ENCODE measurements around the gene MYLK.
"Not testable (repeated sequence)": the region's sequence is repeated elsewhere in the genome, so short reads cannot be mapped to it uniquely, and the experiment has no call there.

The MYLK gene

DNA sequence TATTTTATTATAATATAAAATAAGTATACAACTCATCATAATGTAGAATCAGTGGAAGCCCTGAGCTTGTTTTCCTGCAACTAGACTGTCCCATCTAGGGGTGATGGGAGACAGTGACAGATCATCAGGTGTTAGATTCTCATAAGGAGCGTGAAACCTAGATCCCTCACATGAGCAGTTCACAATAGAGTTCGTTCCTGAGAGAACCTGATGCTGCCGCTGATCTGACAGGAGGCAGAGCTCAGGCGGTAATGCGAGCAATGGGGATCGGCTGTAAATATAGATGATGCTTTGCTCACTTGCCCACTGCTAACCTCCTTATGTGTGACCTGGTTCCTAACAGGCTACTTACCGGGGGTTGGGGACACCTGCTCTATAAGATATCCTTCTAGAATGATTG is 272.5 kb downstream of the MYLK start:
- not testable (repeated sequence) for H3K27ac Mint-ChIP-seq; H3K4me1 Mint-ChIP-seq (ENCODE audit: low read depth); H3K27me3 Mint-ChIP-seq; H3K9me3 Mint-ChIP-seq (ENCODE audit: low read depth); H3K4me3 Mint-ChIP-seq
- H3K36me3 Mint-ChIP-seq, result peaks cover 13% of the 10 kb centered on the region

DNA sequence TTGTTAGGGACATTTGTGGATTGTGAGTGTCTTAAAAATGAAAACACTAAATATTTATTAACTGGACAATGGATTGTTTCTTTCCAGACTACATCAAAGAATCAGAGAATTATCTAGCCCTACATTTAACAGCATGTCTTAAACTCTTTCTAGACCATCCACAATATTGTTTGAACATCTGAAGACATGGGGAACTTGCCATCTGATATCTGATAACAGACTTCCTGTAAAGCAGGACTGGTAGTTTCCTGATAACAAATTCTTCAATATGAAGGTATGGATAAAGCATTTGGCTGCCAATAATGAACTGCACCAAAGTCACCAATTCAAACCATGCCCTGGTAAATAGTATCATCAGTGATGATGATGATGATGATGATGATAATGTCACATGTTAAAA is 273.1 kb downstream of the MYLK start:
- Mint-ChIP-seq H3K27ac (no peak overlapping the region), H3K4me1 (ENCODE audit: low read depth) (peaks cover 3% of the 10 kb centered on the region), H3K9me3 (ENCODE audit: low read depth) (no peaks in the 10 kb centered on the region), H3K27me3 (no peaks in the 10 kb centered on the region), H3K36me3 (peaks cover 13% of the 10 kb centered on the region), H3K4me3 (no peak overlapping the region)

DNA sequence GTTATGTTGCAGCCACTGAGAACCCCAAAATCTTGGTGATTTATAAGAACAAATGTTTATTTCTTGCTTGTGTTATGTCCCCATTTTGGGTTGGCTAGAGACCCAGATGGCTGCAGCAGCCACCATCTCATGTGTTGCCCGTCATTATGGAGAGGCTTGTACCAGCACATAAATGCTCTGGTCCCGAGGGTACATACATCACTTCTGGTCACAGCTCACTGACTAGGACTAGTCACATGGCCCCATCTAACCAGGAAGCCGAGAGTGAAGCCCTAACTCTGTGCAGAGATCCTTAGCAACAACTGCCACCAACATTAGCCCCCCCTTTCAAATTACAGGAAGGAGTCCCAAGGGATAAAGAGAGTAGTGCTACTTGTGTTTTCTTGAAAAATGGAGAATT is 273.8 kb downstream of the MYLK start:
- Mint-ChIP-seq H3K9me3 (ENCODE audit: low read depth) (no peaks in the 10 kb centered on the region), H3K36me3 (peaks cover 13% of the 10 kb centered on the region), H3K4me3 (no peak overlapping the region), H3K27me3 (no peaks in the 10 kb centered on the region), H3K4me1 (ENCODE audit: low read depth) (peaks cover 5% of the 10 kb centered on the region), H3K27ac (no peak overlapping the region)

DNA sequence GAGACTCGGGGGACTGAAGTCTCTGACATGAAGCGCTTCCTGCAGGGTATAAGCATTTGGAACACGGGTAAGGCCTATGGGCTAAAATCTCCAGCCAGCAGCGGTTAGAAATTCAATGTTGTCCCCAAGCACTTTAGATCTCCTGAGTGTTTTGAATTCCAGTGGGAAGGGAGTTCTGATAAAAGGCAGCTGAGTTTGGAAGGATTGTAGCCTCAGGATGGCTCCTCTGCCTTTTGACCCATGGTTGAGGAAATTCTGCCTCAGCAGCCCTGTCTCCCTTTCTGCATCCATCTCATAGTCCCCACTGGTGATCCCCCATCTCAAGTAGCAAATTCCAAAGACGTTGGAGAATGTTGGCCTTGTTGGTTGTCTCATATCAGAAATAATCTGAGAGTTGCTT is 275.1 kb downstream of the MYLK start:
- Mint-ChIP-seq H3K4me3 (no peak overlapping the region), H3K27ac (no peak overlapping the region), H3K27me3 (no peaks in the 10 kb centered on the region), H3K9me3 (ENCODE audit: low read depth) (no peaks in the 10 kb centered on the region), H3K4me1 (ENCODE audit: low read depth) (peaks cover 7% of the 10 kb centered on the region), H3K36me3 (peaks cover 13% of the 10 kb centered on the region)

DNA sequence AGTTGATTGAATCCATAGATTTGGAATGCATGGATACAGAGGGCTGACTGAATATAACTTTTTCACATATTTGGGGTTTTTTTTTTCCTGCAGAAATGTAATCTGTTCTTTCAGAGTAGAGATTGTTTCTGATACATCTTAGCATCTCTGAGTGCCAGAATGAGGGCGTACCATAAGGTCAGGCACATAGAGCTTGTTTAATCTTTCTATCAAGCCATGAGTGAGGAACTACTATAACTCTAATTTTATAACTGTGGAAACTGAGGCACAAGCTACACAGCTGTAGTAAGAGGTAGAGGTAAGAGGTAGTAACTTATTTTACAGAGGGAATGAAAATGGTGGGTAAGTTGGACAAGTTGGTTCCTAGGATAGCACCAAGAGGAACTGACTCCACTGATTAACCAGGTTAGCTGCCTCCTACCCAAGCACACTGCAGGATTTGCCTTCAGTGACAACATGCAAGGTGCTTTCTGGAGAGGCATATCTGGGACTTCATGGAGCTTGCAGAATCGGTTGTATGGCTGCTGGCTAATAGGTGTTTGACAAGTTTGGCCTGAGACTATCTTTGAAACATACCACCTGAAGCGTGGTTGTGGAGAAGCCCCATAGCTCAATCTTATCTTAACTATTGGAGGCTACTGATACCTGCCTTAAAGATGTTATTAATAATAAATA is 275.7 kb downstream of the MYLK start:
- Mint-ChIP-seq H3K9me3 (ENCODE audit: low read depth) (no peaks in the 10 kb centered on the region), H3K27me3 (no peaks in the 10 kb centered on the region), H3K27ac (no peak overlapping the region), H3K36me3 (peaks cover 9% of the 10 kb centered on the region), H3K4me1 (ENCODE audit: low read depth) (peaks cover 7% of the 10 kb centered on the region), H3K4me3 (no peak overlapping the region)

DNA sequence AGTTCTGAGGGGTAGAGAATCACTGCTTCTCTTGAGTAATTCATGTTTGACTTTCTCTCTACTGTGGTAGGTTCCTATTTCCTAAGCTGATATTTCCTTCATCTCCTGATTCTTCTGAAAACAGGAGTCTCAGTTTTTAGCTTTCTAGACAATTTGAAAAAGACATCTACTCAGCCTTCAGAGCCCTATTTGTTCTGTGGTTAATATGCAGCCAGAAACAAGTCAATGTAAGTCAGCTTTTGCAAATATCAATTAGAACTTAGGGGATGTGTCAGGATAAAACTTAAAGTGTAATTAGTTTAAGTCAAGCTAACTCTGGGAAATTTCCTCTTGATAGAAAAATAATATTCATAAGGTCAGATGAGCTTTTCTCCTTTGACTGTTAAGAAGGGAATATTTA is 277.6 kb downstream of the MYLK start:
- H3K4me3 Mint-ChIP-seq, result no peak overlapping the region
- no peak overlapping the region for H3K27ac Mint-ChIP-seq
- peaks cover 2% of the 10 kb centered on the region for H3K36me3 Mint-ChIP-seq
- no peaks in the 10 kb centered on the region for H3K9me3 Mint-ChIP-seq (ENCODE audit: low read depth)
- peaks cover 7% of the 10 kb centered on the region for H3K4me1 Mint-ChIP-seq (ENCODE audit: low read depth)
- H3K27me3 Mint-ChIP-seq, result no peaks in the 10 kb centered on the region

DNA sequence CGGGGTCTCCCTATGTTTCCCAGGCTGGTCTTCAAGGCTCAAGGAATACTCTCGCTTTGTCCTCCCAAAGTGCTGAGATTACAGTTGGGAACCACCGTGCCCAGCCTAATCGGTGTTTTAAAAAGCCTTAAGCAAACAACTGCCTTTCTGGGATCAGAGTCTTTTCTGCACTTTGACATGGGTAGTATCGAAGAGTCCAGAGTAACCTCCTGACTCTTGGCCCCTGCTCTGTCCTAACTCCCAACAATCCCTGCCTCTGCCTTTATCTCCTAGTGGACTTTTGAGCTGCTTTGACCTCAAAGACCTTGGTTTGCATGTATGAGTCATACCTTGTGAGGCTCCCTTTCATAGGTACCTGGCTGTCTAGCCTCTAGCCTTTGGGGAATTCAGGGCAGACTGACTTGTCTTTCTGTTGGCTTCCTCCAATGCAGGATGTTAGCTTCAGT is 278.3 kb downstream of the MYLK start:
- no peak overlapping the region for H3K27ac Mint-ChIP-seq
- H3K36me3 Mint-ChIP-seq, result peaks cover 4% of the 10 kb centered on the region
- H3K27me3 Mint-ChIP-seq, result no peaks in the 10 kb centered on the region
- no peaks in the 10 kb centered on the region for H3K9me3 Mint-ChIP-seq (ENCODE audit: low read depth)
- H3K4me3 Mint-ChIP-seq, result no peak overlapping the region
- peaks cover 7% of the 10 kb centered on the region for H3K4me1 Mint-ChIP-seq (ENCODE audit: low read depth)

DNA sequence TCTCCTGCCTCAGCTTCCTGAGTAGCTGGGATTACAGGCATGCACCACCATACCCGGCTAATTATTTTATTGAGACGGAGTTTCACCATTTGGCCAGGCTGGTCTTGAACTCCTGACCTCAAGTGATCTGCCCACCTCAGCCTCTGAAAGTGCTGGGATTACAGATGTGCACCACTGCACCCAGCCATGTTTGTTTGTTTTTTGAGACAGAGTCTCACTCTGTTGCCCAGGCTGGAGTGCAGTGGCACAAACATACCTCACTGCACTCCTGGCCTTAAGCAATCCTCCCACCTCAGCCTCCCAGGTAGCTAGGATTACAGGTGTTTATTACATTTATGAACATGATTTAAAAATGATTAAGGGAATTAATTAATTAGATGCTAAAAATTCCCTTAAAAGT is 281.0 kb downstream of the MYLK start:
- H3K27me3 Mint-ChIP-seq; H3K4me1 Mint-ChIP-seq (ENCODE audit: low read depth); H3K4me3 Mint-ChIP-seq; H3K27ac Mint-ChIP-seq; H3K9me3 Mint-ChIP-seq (ENCODE audit: low read depth): not testable (repeated sequence)
- H3K36me3 Mint-ChIP-seq, result peaks cover 11% of the 10 kb centered on the region

DNA sequence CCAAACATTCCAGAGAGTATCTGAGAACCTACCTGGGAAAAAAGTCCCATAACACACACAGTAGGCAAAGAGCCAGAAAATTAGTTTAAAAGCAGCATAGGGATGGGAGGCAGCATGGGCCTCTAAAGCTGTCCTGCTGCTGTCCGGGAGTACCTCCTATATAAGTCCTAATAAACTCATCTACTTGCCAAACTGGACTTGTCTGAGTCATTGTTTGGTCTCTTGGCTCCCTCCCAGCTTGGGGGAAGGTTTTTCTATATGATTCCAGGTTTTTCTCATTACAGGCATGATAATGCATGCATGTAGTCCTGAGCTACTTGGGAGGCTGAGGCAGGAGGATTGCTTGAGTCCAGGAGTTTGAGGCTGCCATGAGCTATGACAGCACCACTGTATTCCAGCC is 281.8 kb downstream of the MYLK start:
- Mint-ChIP-seq H3K27ac (no peak overlapping the region), H3K36me3 (peaks cover 10% of the 10 kb centered on the region), H3K4me1 (ENCODE audit: low read depth) (peaks cover 8% of the 10 kb centered on the region), H3K9me3 (ENCODE audit: low read depth) (no peaks in the 10 kb centered on the region), H3K27me3 (no peaks in the 10 kb centered on the region), H3K4me3 (no peak overlapping the region)

DNA sequence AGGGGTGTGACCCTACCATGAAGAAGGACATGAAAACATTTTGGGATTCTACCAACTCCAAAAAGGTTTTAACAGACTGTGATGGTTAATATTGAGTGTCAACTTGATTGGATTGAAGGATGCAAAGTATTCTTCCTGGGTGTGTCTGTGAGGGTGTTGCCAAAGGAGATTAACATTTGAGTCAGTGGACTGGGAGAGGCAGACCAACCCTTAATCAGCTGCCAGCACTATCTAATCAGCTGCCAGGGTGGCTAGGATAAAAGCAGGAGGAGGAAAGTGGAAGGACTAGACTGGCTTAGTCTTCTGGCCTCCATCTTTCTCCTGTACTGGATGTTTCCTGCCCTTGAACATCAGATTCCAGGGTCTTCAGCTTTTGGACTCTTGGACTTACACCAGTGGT is 283.3 kb downstream of the MYLK start:
- not testable (repeated sequence) for H3K27ac Mint-ChIP-seq; H3K36me3 Mint-ChIP-seq; H3K4me1 Mint-ChIP-seq (ENCODE audit: low read depth); H3K27me3 Mint-ChIP-seq; H3K9me3 Mint-ChIP-seq (ENCODE audit: low read depth); H3K4me3 Mint-ChIP-seq

DNA sequence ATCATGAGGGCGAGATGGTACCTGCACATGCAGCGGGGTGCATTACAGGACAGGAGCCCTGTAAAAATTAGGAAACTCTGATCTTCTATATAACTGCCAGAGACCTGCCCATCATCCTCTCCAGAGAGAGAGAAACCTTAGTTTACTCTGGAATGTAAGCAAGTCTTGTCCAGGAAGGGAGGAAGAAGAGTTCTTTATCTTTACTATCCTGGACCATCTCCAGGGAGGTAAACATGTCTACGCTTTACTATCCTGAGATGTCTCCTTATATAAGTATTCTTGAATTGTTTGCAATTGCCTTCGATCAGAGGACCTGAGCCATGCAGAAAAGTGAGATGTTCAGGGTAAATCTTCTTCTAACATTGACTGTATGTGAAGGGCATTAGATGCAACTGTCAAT is 286.6 kb downstream of the MYLK start:
- no peaks in the 10 kb centered on the region for H3K9me3 Mint-ChIP-seq (ENCODE audit: low read depth)
- H3K4me1 Mint-ChIP-seq (ENCODE audit: low read depth), result peaks cover 2% of the 10 kb centered on the region
- H3K27me3 Mint-ChIP-seq, result no peaks in the 10 kb centered on the region
- no peak overlapping the region for H3K4me3 Mint-ChIP-seq
- H3K36me3 Mint-ChIP-seq, result peaks cover 13% of the 10 kb centered on the region
- no peak overlapping the region for H3K27ac Mint-ChIP-seq

DNA sequence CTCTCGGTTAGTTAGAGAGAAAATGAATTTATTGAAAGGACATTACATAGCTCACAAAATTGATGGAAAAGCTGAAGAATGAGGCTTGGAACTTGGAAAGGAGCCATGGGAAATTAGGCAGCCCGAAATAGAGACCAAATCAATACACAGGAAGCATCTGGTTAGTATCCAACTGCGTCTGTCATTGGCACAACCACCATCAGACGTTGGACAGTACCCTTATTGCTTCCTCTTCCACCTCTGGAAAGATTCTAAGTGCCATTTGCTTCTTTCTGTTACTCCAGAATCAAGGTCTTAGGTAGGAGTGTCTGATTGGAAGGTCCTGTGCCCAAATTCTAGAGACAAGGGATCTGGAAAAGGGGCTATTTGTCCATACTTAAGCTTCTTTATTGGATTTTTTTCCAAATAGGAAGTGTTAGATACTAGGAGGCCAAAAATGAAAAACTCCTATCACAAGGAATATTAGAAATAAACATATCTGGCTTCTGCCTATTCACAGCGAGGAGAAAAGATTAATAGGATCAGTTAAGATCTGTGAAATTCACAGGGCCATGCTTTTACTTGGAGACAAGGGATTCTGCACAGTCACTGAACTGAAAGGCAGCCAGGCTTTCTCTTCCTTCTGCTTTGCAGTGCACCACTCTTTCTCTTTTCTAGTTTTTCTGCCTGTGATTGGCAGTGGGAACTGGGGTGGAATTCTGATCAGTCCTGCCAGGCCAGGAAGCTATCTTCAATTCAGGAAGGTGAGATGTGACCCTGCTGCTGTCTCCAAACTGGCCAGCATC is 288.5 kb downstream of the MYLK start:
- H3K9me3 Mint-ChIP-seq (ENCODE audit: low read depth), result no peaks in the 10 kb centered on the region
- H3K27ac Mint-ChIP-seq, result no peak overlapping the region
- no peak overlapping the region for H3K4me3 Mint-ChIP-seq
- peaks cover 2% of the 10 kb centered on the region for H3K4me1 Mint-ChIP-seq (ENCODE audit: low read depth)
- H3K36me3 Mint-ChIP-seq, result peaks cover 20% of the 10 kb centered on the region
- H3K27me3 Mint-ChIP-seq, result no peaks in the 10 kb centered on the region

DNA sequence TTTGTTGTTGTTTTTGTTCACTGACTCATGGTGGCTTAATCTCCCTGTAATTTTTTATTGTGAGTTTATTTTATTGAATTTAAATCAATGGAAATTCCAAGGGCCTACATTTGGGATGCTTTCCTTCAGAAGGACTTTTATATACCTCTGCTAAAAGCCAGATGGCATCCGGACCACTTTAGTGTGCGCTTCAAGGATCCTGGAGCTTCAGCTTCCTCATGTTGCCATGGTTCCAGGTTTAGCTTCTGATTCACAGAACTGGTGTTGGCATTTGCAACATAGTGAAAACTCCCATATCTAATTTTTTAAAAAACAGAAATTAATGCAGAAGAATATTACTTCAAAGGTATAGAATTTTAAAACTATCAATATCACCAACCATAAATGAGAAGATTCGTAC is 290.8 kb downstream of the MYLK start:
- Mint-ChIP-seq H3K4me1 (ENCODE audit: low read depth) (peaks cover 3% of the 10 kb centered on the region), H3K9me3 (ENCODE audit: low read depth) (no peaks in the 10 kb centered on the region), H3K27me3 (no peaks in the 10 kb centered on the region), H3K36me3 (peaks cover 26% of the 10 kb centered on the region), H3K27ac (no peak overlapping the region), H3K4me3 (no peak overlapping the region)

DNA sequence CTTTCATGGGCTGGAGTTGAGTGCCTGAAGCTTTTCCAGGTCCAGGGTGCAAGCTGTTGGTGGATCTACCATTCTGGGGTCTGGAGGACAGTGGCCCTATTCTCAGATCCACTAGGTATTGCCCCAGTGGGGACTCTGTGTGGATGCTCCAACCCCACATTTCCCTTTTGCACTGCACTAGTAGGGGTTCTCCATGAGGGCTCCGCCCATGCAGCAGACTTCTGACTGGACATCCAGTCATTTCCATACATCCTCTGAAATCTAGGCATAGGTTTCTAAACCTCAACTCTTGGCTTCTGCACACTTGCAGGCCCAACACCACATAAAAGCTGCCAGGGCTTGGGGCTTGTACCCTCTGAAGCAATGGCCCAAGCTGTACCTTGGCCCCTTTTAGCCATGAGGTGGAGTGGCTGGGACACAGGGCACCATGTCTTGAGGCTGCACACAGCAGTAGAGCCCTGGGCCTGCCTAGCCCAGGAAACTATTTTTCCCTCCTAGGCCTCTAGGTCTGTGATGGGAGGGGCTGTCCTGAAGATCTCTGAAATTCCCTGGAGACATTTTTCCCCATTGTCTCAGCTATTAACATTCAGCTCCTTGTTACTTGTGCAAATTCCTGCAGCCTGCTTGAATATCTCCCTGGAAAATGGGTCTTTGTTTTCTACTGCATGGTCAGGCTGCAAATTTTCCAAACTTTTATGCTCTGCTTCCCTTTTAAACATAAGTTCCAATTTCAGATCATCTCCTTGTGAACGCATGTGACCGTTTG is 293.3 kb downstream of the MYLK start:
- Mint-ChIP-seq H3K27me3 (no peaks in the 10 kb centered on the region), H3K27ac (no peak overlapping the region), H3K36me3 (peaks cover 28% of the 10 kb centered on the region), H3K4me3 (no peak overlapping the region), H3K4me1 (ENCODE audit: low read depth) (peaks cover 10% of the 10 kb centered on the region), H3K9me3 (ENCODE audit: low read depth) (no peaks in the 10 kb centered on the region)

DNA sequence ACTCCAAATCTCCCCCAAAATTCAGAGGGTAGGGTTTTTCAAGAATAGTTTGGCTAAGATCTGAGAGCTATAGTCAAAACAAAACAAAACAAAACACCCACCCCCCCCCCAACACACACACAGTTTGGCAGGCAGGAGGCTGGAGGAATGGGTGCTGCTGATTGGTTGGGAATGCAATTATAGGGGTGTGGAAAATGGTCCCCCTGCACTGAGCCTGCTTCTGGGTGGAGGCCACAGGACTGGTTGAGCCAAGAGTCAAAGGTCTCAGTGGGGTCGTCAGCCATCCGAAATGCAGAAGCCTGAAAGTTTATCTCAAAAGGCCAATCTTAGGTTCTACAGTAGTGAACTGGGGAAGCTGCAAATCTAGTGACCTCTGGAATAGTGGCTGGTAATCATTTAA is 296.7 kb downstream of the MYLK start:
- H3K4me3 Mint-ChIP-seq, result no peak overlapping the region
- no peak overlapping the region for H3K27ac Mint-ChIP-seq

More for the DNA sequence above, 296.7 kb downstream of the MYLK start:
- no peaks in the 10 kb centered on the region for H3K9me3 Mint-ChIP-seq (ENCODE audit: low read depth)
- peaks cover 27% of the 10 kb centered on the region for H3K4me1 Mint-ChIP-seq (ENCODE audit: low read depth)
- no peaks in the 10 kb centered on the region for H3K27me3 Mint-ChIP-seq
- peaks cover 23% of the 10 kb centered on the region for H3K36me3 Mint-ChIP-seq

All from activated naive CD8-positive, alpha-beta T cell (primary cell).